GM18511 (cell line): Measurements from ENCODE around the gene MYH9.

Experiments
- ATAC-seq: cut with Tn5 transposase; IDR thresholded peaks from one replicate; pipeline ENCODE4 v1.9.1; 2021; ENCODE audit warnings: mild to moderate bottlenecking, moderate library complexity; ENCODE audit not compliant: unreplicated experiment

MYH9 gene

GRCh38 chr22:36319595-36320497, 67.9 kb downstream of the MYH9 start:
- ATAC-seq = no peak

GRCh38 chr22:36318442-36318841, 69.3 kb downstream of the MYH9 start:
- ATAC-seq = no peak

- ATAC-seq = no peak
These were observed 70.0 kb downstream of the MYH9 start for GRCh38 chr22:36317658-36318271.

GRCh38 chr22:36316419-36316818, 71.3 kb downstream of the MYH9 start:
- no peak for ATAC-seq

GRCh38 chr22:36315325-36315724, 72.4 kb downstream of the MYH9 start:
- no peak for ATAC-seq

GRCh38 chr22:36311386-36312085, 76.2 kb downstream of the MYH9 start:
- ATAC-seq = no peak

- no peak for ATAC-seq
These were observed 78.9 kb downstream of the MYH9 start for GRCh38 chr22:36308880-36309279.

- no peak for ATAC-seq
These were observed 81.5 kb downstream of the MYH9 start for GRCh38 chr22:36306227-36306626.

GRCh38 chr22:36305813-36306212, 82.0 kb downstream of the MYH9 start:
- ATAC-seq = no peak

- ATAC-seq = no peak
These were observed 83.3 kb downstream of the MYH9 start for GRCh38 chr22:36304429-36304828.

- no peak for ATAC-seq
These were observed 83.9 kb downstream of the MYH9 start for GRCh38 chr22:36303874-36304273.

- no peak for ATAC-seq
These were observed 84.7 kb downstream of the MYH9 start for GRCh38 chr22:36303115-36303467.

GRCh38 chr22:36302439-36303114, 85.2 kb downstream of the MYH9 start:
- no peak for ATAC-seq

GRCh38 chr22:36301851-36302250, 85.9 kb downstream of the MYH9 start:
- no peak for ATAC-seq

GRCh38 chr22:36301384-36301828, 86.4 kb downstream of the MYH9 start:
- ATAC-seq = no peak

- no peak for ATAC-seq
These were observed 87.2 kb downstream of the MYH9 start for GRCh38 chr22:36300396-36301212.

GRCh38 chr22:36299911-36300310, 87.9 kb downstream of the MYH9 start:
- no peak for ATAC-seq

- ATAC-seq = no peak
These were observed 88.5 kb downstream of the MYH9 start for GRCh38 chr22:36299295-36299694.

GRCh38 chr22:36298601-36299000, 89.2 kb downstream of the MYH9 start:
- no peak for ATAC-seq

GRCh38 chr22:36298118-36298517, 89.6 kb downstream of the MYH9 start:
- no peak for ATAC-seq
